Activated CD4-positive, alpha-beta T cell treated with anti-CD3 and anti-CD28 coated beads for 36 hours (primary cell): ENCODE results near the gene ALK. TPM values are rescaled to one million over a fixed set of nuclear protein-coding genes. Genes with fewer than 3 reads are reported as not detected.

ENCODE experiments used
- ATAC-seq: fragments of 200-7000 bp; cut with Tn5 transposase; one replicate; pipeline ENCODE4 v1.10.0; 2021; ENCODE audit warnings: mild to moderate bottlenecking, moderate library complexity
- CTCF ChIA-PET: fragments of 350-600 bp; sonication (Branson Sonifier 250); formaldehyde crosslinking; loops from one replicate; lab custom pipeline; 2021; ENCODE audit warnings: antibody characterized with exemption; lab: Charles Lee
- POLR2A ChIA-PET: fragments of 350-600 bp; sonication (Branson Sonifier 250); formaldehyde crosslinking; loops from one replicate; lab custom pipeline; 2021; ENCODE audit warnings: antibody characterized with exemption, inconsistent platforms; lab: Charles Lee
- DNase-seq: peaks from one replicate; pipeline ENCODE4 v3.0.0-alpha.2; 2020
- H3K27ac Mint-ChIP-seq: one replicate; pipeline ENCODE4 v1.8.0; 2021; ENCODE audit warnings: mixed read lengths
- H3K27me3 Mint-ChIP-seq: one replicate; pipeline ENCODE4 v1.8.0; 2021; ENCODE audit warnings: mixed read lengths
- H3K36me3 Mint-ChIP-seq: one replicate; pipeline ENCODE4 v1.8.0; 2021; ENCODE audit warnings: low read depth, mixed read lengths
- H3K4me1 Mint-ChIP-seq: one replicate; pipeline ENCODE4 v1.8.0; 2021; ENCODE audit warnings: mixed read lengths
- H3K4me3 Mint-ChIP-seq: one replicate; pipeline ENCODE4 v1.8.0; 2021; ENCODE audit warnings: mild to moderate bottlenecking, moderate library complexity, mixed read lengths
- H3K9me3 Mint-ChIP-seq: one replicate; pipeline ENCODE4 v1.8.0; 2021; ENCODE audit warnings: low read depth, mixed read lengths
- intact Hi-C, 2 experiments: fragments of 100-400 bp; cut with DNase I in 1 of 2; cut with micrococcal nuclease in 1 of 2; formaldehyde crosslinking; loops; one replicate each; pipeline versions ENCODE4 v1.14.2 to v1.15.1; 2022 to 2024; cut with DNase I, micrococcal nuclease
- total RNA-seq, 2 experiments: library from RNA; stranded (reverse); gene quantifications; one replicate each; pipeline ENCODE4 v1.2.3, GENCODE V29; 2021

The ALK gene
- total RNA-seq, 2 experiments from 2014 or later = not detected

DNA sequence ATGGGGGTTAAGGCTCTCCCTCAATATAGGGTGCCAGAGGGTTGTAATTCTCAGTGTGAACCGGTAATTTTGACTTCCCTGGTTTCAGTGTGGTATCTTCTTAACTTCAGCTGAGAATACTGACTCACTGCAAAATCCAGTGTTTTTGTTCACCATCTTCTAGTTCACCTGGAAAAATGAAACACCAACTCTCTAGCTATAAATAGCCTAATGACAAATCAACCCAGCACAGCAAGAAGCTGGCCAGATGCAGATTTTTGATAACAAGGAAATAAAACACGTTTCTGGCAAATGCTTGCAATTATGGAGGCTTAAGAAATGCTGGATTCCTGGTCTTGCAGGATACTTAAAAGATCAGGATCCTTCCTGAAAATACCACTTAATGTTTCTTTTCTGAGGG, 613.9 kb downstream of the ALK start:
- H3K4me1 Mint-ChIP-seq = no peaks in the 10 kb centered on the region
- ChIA-PET POLR2A (no interaction called here), CTCF (interaction anchor here (0.6 to 2.5 kb wide), 6 partner anchors 10 to 806 kb away, joined by 3 to 13 read pairs (median 4); no protein-coding TSS in a partner anchor)
- peaks cover 28% of the 10 kb centered on the region for H3K27me3 Mint-ChIP-seq
- no peak overlapping the region for H3K4me3 Mint-ChIP-seq
- ATAC-seq = no peak
- no peaks in the 10 kb centered on the region for H3K9me3 Mint-ChIP-seq
- intact Hi-C loops = loop anchor here (5.0 kb wide), 1 partner anchor 535 kb away; no protein-coding TSS in a partner anchor
- no peak overlapping the region for H3K27ac Mint-ChIP-seq
- no peak for DNase-seq
- no peaks in the 10 kb centered on the region for H3K36me3 Mint-ChIP-seq

DNA sequence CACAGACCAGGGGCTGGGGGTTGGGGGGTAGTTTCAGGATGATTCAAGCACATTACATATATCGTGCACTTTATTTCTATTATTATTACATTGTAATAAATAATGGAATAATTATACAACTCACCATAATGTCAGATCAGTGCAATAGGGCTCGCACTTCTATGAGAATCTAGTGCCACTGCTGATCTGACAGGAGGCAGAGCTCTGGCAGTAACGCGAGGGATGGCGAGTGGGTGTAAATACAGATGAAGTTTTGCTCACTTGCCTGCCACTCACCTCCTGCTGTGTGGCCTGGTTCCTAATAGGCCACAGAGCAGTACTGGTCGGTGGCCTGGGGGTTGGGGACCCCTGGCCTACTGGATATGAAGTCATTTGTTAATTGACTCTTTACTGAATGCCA, 615.6 kb downstream of the ALK start:
- Mint-ChIP-seq H3K4me3 (no peak overlapping the region), H3K36me3 (no peaks in the 10 kb centered on the region), H3K9me3 (peaks cover 3% of the 10 kb centered on the region), H3K27me3 (peaks cover 33% of the 10 kb centered on the region), H3K4me1 (no peaks in the 10 kb centered on the region), H3K27ac (no peak overlapping the region)
- ATAC-seq (no peak), DNase-seq (no peak)
- CTCF ChIA-PET = no interaction called here
- POLR2A ChIA-PET = no interaction called here
- intact Hi-C loops = loop anchor here (5.0 kb wide), 1 partner anchor 537 kb away; no protein-coding TSS in a partner anchor

DNA sequence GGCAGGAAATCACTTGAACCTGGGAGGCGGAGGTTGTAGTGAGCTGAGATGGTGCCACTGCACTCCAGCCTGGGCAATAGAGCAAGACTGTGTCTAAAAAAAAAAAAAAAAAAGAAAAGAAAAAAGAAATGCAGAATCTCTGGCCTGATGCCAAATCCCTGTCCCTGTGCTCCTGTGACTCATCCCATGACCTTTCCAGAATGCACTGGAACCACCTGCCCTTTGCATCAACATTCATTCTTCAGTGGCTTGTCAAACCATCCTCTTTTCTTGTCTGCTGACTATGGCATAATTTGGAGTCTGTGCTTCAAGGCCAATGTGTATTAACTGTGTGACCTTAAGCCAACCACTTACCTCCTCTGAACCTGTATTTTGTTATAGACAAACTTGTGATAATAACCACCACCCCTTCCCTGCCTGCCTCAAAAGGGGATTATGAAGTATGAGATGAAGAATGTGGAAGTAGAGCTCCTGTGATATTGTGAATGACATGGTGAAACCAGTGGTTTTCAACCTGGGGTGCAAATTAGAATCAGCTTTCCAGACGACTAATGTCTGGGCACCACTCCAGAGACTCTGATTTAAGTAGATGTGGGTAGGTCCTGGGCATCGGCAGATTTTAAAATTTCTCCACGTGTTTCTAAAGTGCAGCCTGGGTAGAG, 616.9 kb downstream of the ALK start:
- ChIA-PET POLR2A (no interaction called here), CTCF (interaction anchor here (0.7 kb wide), 1 partner anchor 1848 kb away, joined by 4 read pairs; no protein-coding TSS in a partner anchor)
- Mint-ChIP-seq H3K4me3 (no peak overlapping the region), H3K36me3 (no peaks in the 10 kb centered on the region), H3K27ac (no peak overlapping the region), H3K27me3 (peaks cover 34% of the 10 kb centered on the region), H3K4me1 (no peaks in the 10 kb centered on the region), H3K9me3 (peaks cover 3% of the 10 kb centered on the region)
- no peak for DNase-seq
- ATAC-seq = no peak
- intact Hi-C loops = loop anchor here (5.0 kb wide), 1 partner anchor 538 kb away; no protein-coding TSS in a partner anchor

DNA sequence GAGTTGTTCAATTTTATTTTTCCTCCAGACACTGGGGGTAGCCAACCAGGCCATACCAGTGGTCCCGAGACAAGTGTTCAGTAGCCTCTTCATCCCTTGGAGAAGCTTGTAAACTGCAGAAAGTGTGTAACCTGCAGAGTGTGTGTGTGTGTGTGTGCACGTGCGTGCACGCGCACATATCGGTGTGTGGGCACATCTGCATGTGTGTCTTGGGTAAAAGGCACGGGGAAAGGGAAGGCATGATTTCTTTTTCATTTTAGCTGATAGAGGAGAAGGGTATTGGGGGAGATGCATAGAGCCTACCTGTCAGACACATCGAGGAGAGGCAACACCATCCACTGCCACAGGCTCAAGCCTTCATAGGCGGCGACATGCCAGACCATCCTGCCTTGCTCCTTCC, 624.8 kb downstream of the ALK start:
- intact Hi-C loops = loop anchor here in 1 of 2 experiments (10.0 kb wide), 1 partner anchor 268 kb away; no protein-coding TSS in a partner anchor
- H3K27ac Mint-ChIP-seq = no peak overlapping the region
- no peaks in the 10 kb centered on the region for H3K36me3 Mint-ChIP-seq
- H3K4me1 Mint-ChIP-seq = no peaks in the 10 kb centered on the region
- ATAC-seq = no peak
- ChIA-PET CTCF (no interaction called here), POLR2A (no interaction called here)
- H3K4me3 Mint-ChIP-seq = no peak overlapping the region
- H3K9me3 Mint-ChIP-seq = no peaks in the 10 kb centered on the region
- peaks cover 43% of the 10 kb centered on the region for H3K27me3 Mint-ChIP-seq
- no peak for DNase-seq

DNA sequence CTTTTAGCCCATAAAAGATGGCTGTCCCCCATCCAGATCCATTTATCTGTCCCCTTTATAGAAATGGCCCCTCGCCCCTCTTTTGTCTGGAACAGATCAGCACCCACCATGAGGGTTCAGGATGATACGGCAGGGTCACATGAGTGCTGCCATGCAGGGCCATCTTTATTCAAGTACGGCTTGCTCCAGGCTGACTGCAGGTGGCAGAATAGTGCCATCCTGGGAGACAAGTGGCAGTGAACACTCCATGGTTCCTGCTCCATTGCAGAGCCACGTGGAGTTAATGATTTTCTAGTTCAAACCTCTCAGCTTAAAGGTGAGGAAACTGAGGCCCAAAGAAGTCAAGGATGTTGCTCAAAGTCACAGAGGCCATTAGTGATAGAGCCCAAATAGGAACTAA, 625.5 kb downstream of the ALK start:
- POLR2A ChIA-PET = no interaction called here
- CTCF ChIA-PET = interaction anchor here (1.3 kb wide), 1 partner anchor 13 kb away, joined by 6 read pairs; no protein-coding TSS in a partner anchor
- Mint-ChIP-seq H3K36me3 (no peaks in the 10 kb centered on the region), H3K27ac (no peak overlapping the region), H3K9me3 (no peaks in the 10 kb centered on the region), H3K4me1 (no peaks in the 10 kb centered on the region), H3K4me3 (no peak overlapping the region), H3K27me3 (peaks cover 40% of the 10 kb centered on the region)
- intact Hi-C loops = loop anchor here in 1 of 2 experiments (10.0 kb wide), 1 partner anchor 269 kb away; no protein-coding TSS in a partner anchor
- ATAC-seq (no peak), DNase-seq (peak; percentile 28)

DNA sequence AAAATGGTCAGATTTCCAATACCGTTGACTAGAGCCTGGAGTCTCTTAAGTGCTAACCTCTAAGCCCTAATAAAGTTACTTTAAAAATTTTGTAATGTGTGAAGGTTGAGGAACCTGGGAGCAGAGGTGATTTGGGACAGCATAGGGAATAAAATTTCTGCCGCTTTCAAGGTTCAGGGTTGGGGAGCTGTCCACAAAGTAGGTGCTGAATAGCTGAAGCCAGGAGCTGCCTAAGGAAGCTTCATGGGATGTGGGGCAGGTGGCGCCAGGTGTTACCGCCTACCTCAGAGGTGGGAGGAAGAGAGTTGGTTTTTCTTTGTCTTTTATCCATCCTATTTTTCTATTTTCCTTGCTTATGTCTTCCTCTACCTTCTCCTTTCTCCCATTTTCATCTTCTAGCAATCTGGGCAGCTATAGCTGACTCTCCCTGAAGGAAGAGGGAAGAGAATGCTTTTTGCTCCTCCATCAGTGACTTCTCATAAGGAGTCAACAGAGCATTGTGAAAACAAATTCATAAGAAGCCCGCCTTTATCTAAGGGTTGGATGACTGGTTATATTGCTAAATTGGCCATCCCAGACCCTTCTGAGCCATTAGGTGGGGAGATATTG, 627.5 kb downstream of the ALK start:
- Mint-ChIP-seq H3K9me3 (no peaks in the 10 kb centered on the region), H3K36me3 (no peaks in the 10 kb centered on the region), H3K4me1 (no peaks in the 10 kb centered on the region), H3K27me3 (peaks cover 37% of the 10 kb centered on the region), H3K27ac (no peak overlapping the region), H3K4me3 (no peak overlapping the region)
- CTCF ChIA-PET = no interaction called here
- intact Hi-C loops = loop anchor here in 1 of 2 experiments (5.0 to 10.0 kb wide), 2 partner anchors 271 to 628 kb away; partner anchors contain the start of gene ALK
- POLR2A ChIA-PET = no interaction called here
- no peak for ATAC-seq
- DNase-seq = peak; percentile 51

DNA sequence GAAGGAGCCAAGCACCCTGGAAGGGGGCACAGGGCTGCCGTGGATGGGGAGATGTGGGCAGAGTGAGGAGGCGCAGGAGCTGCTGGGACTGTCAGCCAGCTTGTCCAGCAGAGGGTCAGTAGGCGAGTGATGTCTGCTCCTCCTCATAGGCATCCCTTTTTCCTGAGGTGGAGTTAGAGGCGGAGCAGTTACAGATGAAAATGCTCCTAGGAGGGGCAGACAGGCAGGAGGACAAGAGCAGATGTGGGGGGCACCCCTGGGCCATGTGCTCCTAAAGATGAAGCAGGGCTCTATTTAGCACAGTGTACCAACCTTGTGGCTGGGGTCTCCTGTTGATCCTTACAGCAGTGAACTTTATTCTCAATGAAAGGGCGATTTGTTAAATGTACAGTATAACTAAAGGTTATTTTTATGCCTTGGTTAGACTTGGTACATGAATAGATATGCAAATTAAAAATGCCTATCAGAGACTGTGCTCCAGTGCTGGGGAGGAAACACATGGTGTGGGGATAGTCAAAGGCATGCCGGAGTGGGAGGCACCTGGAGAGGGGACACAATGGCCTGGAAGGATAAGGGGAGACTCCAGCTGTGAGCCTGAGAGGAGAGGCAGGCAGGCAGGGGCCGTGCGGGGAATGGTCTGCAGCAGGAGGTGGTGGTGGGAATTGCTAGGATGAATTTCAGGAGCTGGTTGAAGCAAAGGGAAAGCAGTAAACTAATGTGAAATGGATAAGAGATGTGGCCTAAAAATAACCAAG, 630.9 kb downstream of the ALK start:
- Mint-ChIP-seq H3K4me1 (no peaks in the 10 kb centered on the region), H3K9me3 (no peaks in the 10 kb centered on the region), H3K4me3 (no peak overlapping the region), H3K27me3 (peaks cover 27% of the 10 kb centered on the region), H3K27ac (no peak overlapping the region), H3K36me3 (no peaks in the 10 kb centered on the region)
- POLR2A ChIA-PET = no interaction called here
- intact Hi-C loops = loop anchor here in 1 of 2 experiments (5.0 to 10.0 kb wide), 2 partner anchors 274 to 632 kb away; partner anchors contain the start of gene ALK
- CTCF ChIA-PET = no interaction called here
- no peak for ATAC-seq
- DNase-seq = no peak

DNA sequence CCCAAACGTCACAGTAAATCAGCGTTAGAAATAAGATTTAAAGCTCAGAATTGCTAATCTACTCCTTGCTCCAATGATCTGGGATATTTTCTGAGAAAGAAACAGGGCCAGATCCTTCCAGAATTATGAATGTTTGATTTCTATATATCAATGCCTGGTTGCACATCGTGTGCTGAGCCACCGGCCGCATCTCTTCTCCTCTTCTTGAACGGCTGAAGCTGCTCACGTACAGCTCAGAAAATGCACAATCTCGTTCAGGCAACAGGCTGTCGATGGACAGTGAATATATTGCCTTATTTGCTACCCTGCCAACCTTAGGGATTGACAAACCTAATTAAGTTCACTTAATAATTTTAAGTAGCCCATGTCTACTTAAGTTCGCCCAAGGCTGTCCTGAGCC, 636.7 kb downstream of the ALK start:
- H3K36me3 Mint-ChIP-seq = no peaks in the 10 kb centered on the region
- H3K9me3 Mint-ChIP-seq = no peaks in the 10 kb centered on the region
- ChIA-PET POLR2A (no interaction called here), CTCF (interaction anchor here (0.6 to 0.8 kb wide), 3 partner anchors 25 to 417 kb away, joined by 3 to 4 read pairs (median 3); no protein-coding TSS in a partner anchor)
- DNase-seq (no peak), ATAC-seq (no peak)
- H3K4me1 Mint-ChIP-seq = no peaks in the 10 kb centered on the region
- intact Hi-C loops = no loop called here
- H3K27ac Mint-ChIP-seq = no peak overlapping the region
- H3K27me3 Mint-ChIP-seq = peaks cover 7% of the 10 kb centered on the region
- no peak overlapping the region for H3K4me3 Mint-ChIP-seq

DNA sequence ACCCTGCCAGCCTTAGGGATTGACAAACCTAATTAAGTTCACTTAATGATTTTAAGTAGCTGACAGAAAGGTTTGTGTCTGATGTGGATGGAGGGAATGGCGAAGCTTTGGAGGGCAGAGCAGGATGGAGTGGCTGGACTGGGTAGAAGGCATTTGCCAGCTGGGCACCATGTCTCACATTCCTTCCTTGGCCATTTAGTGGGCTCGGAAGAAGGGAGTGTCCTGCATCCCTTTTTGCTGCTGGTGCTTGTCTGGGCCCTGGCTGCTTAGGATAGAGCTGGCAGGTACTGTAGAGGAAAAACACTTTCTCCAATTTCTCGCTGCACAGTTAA, 639.5 kb downstream of the ALK start:
- DNase-seq (no peak), ATAC-seq (no peak)
- CTCF ChIA-PET = no interaction called here
- H3K4me3 Mint-ChIP-seq = no peak overlapping the region
- H3K27me3 Mint-ChIP-seq = peaks cover 11% of the 10 kb centered on the region
- no peak overlapping the region for H3K27ac Mint-ChIP-seq
- no peaks in the 10 kb centered on the region for H3K4me1 Mint-ChIP-seq
- intact Hi-C loops = no loop called here
- POLR2A ChIA-PET = no interaction called here
- no peaks in the 10 kb centered on the region for H3K9me3 Mint-ChIP-seq
- H3K36me3 Mint-ChIP-seq = no peaks in the 10 kb centered on the region

DNA sequence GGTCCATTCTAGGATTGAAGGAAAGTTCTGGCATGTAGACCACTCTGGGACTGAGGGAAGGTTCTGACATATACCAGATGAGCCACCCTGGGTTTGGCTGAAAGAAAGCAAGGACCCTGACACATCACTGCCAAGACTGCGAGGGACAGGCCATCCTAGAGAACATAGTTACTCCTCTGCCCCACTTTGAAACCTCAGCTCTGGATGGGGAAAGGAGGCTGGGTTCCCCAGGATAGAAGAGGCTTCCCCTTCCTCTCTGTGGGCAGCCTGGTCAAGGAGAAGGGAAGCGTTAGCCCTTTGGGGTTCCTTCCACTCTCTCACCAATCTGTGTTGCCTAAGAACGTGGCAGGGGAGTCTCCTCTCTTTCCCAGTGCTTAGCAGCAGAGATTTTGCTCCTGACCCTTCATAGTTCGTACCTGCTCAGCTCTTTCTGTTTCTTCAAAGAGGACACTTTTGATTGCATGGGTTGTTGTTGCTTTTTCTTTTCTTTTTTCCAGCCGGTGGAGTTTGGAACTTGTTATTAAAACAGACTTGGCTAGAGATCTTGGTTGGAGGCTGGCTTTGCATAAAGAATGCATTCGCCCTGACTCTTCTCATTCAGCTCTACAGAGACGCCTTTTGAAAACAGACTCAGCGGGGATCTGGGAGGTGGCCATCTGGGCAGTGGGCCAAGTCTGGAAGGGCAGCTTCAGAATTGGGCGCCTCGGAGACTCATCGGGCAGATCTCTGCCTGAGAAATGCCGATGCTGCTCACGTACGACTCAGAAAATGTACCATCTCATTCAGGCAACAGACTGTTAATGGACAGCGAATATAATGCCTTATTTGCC, 640.1 kb downstream of the ALK start:
- H3K27ac Mint-ChIP-seq = no peak overlapping the region
- H3K27me3 Mint-ChIP-seq = peaks cover 11% of the 10 kb centered on the region
- ATAC-seq (no peak), DNase-seq (no peak)
- POLR2A ChIA-PET = no interaction called here
- H3K4me3 Mint-ChIP-seq = no peak overlapping the region
- intact Hi-C loops = no loop called here
- H3K36me3 Mint-ChIP-seq = no peaks in the 10 kb centered on the region
- H3K4me1 Mint-ChIP-seq = no peaks in the 10 kb centered on the region
- CTCF ChIA-PET = no interaction called here
- no peaks in the 10 kb centered on the region for H3K9me3 Mint-ChIP-seq

DNA sequence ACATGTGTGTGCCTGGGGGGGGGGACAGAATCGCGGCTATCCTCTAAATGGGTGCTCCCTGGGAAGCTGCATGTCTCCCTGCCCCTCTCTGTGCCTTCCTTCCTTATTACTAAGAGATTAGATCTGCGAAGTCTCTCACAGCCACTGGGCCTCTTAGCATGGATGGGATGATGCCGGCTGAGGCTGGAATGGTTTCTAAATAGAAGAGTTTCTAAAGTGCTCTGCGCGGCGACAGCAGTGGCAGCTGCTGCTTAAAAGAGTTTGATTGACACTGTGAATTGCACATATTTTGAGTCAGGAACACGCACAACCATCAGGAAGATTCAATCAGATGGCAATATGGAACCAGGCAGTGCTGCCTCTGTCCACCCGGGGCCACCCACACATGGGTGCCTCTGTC, 642.4 kb downstream of the ALK start:
- H3K9me3 Mint-ChIP-seq = no peaks in the 10 kb centered on the region
- no peaks in the 10 kb centered on the region for H3K36me3 Mint-ChIP-seq
- ChIA-PET CTCF (no interaction called here), POLR2A (no interaction called here)
- H3K4me1 Mint-ChIP-seq = no peaks in the 10 kb centered on the region
- no peak overlapping the region for H3K4me3 Mint-ChIP-seq
- no peak for ATAC-seq
- peaks cover 10% of the 10 kb centered on the region for H3K27me3 Mint-ChIP-seq
- DNase-seq = no peak
- intact Hi-C loops = no loop called here
- H3K27ac Mint-ChIP-seq = no peak overlapping the region
